ENCODE results near the gene SLC8B1. TPM values are rescaled to one million over a fixed set of nuclear protein-coding genes. Genes with fewer than 3 reads are reported as not detected.
"Not testable (repeated sequence)": the region's sequence is repeated elsewhere in the genome, so short reads cannot be mapped to it uniquely, and the experiment has no call there.

Gene SLC8B1
- polyA plus RNA-seq, 10 donors, result 9.8 to 17.8 (median 13.5) TPM

DNA sequence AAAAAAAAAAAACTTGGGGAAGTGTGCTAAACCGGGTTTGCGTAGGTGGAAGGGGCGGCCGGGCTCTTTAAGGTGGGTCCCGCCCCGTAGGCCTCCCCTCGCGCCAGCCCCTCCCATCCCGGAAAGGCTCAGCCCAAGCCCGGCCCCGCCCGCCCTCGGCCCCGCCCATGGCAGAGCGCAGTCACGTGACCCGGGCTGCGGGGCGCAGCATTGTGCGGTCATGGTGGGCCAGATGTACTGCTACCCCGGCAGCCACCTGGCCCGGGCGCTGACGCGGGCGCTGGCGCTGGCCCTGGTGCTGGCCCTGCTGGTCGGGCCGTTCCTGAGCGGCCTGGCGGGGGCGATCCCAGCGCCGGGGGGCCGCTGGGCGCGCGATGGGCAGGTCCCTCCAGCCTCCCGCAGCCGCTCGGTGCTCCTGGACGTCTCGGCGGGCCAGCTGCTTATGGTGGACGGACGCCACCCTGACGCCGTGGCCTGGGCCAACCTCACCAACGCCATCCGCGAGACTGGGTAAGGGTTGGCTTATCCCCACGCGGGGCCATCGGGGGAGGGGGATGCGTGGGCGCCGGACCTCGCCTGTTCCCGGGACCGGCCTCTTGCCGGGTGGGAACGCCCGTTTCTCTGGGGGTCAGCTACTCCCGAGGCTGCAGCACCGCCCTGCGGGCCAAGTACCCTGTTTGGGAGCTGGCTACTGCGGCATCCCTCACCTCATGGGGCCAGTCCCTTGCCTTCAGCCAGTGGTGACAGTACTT, 23.6 kb upstream of the SLC8B1 start, which contains the start of gene PLBD2:
PLBD2 (plus strand) TSS at position 207 of the 752 bp plus-strand sequence; CDS start at position 221, 14 bp downstream.
- peak; percentile 92 to 96 (median 94) for DNase-seq

DNA sequence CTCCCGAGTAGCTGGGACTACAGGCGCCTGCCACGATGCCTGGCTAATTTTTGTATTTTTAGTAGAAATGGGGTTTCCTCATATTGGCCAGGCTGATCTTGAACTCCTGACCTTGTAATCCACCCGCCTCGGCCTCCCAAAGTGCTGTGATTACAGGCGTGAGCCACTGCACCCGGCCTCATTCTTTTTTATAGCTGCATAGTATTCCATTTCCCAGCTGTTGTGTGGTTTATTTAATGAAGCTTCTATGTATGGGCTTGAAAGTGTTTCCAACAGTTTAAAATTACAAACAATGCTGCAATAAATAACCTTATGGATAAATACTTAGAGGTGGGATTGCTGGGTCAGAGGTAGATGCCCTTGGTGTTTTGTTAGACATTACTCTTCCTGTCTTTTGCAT, 19.3 kb upstream of the SLC8B1 start:
- DNase-seq, result not testable (repeated sequence)

DNA sequence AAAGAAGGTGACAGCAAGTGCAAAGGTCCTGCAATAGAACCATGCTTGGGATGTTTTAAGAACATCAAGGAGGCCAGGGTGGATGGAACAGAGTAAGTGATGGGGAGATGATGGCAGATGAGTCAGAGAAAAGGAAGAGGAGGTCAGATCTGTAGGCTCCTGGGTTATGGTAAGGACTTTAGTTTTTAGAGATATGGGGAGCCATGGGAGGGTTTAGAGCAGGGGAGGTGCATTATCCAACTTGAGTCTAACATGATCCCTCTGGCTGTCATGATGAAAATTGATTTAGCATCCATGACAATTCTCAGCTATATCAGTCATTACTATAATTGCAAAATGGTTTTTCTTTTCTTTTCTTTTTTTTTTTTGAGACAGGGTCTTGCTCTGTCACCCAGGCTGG, 16.2 kb upstream of the SLC8B1 start:
- no peak for DNase-seq

DNA sequence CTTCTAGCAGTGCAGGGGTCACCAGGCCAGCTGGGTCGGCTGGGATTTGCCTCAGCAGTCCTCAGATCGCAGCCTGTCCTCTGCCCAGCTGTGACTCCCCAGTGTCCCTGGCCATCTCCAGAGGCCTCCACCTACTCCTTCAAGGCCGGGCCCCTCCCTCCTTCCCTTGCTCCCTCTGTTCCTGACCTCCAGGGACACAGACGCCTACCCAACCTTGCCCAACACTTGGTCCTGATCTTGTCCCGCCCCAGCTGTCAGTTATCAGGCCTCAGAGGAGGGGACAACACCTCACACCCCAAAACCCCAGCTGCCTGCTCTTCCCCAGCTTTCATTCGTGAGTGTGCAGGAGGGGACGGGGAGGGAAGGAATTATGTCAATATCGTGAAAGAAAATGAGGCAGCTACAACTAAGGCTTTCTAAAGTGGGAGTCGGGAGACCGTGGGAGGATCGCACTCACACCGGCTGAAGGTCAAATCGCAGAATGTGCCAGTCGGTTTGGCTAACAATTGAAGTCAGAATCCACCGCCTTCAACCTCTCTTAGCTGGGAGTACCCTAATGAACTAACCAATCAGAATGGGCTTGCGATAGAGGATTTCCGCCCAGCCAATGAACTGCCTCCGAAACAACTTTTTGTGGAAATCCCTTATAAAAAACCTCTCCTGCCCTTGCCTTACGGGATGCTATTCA, 14.1 kb upstream of the SLC8B1 start:
- no peak for DNase-seq

DNA sequence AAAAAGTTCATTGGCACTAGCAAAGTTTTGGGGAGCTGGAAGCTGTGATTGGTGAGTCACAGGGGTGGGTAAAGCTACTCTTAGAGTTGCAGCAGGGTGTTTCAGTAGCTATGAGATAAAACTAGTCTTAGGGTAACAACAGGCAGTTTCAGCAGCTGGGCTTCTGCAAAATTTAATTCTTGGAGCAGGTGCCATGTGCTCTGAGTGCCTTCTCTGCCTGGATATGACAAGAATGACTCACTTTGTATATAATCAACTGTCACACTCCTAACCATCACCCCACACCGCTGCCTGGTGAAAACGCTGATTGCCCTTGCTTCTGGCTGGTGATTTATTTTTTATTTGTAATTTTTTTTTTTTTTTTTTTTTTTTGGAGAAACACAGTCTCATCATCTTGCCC, 13.0 kb upstream of the SLC8B1 start:
- DNase-seq, result no peak

DNA sequence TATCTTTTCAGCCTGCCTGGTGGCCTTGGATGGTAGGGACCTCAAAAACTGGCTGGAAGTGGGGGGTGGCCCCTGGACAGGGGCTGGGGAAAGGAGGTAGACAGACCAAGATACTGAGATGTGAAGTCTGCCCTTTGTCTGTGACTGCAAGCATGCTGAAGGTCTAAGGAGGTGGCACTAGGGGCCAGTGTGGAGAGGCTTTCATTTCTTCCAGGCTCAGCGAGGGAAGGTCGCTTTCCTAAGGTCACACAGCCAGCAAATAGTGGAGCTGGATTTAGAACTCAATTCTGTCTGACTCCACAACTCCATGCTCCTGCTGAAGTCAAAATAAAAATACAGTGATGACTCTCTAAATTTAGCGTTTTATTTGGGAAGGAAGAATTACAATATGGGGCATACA, 12.2 kb upstream of the SLC8B1 start:
- DNase-seq, result no peak

DNA sequence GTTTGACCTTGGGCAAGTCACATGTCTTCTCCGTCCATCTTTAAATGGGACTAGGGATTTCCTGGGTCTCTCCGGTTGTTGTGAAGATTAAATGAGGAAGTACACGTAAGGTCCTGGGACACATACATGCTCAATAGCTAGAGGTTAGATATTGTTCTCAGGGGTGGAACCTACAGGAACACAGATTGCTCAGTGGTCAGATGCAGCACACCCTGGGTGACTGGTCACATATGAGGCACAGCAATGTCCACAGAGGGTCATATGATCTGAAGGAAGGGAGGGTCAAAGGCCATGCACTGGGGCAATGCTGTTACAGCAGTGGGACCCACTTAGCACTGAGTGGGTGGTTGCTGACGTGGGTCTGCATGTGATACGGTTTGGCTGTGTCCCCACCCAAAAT, 11.4 kb upstream of the SLC8B1 start:
- no peak for DNase-seq

DNA sequence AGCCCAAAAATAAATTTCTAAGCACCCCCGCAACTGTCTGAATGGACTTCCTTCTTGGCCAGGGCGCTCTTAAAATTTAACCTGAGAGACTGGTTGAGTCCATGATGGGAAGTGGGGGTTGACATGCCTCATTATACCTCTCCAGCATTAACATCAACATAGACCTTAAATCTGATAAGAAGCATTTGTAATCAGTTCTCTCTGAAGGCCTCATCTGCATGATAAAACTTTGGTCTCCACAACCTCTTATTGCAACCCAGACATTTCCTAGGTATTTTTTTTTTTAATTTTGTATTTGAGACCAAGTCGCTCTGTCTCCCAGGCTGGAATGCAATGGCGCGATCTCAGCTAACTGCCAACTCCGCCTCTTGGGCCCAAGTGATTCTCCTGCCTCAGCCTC, 10.4 kb upstream of the SLC8B1 start:
- no peak for DNase-seq

DNA sequence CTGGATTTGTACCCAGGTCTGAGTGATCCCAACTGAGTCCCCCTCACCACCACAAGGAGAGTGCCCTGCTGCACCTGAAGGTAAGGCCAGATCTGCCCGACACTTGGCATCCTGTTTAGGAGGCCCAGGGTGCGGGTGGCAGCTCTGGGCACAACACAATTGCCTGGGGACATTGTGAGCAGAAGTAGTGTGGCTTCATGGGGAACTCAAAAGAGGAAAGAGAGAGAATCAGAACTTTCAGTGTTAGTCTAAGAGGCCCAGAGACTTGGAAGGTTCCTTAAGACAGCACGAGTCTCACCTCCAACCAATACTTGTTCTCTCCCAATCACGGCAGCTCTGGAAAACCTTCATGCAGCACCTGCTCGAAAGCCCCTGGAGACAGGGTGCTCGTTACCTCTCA, 6.6 kb upstream of the SLC8B1 start:
- no peak for DNase-seq

DNA sequence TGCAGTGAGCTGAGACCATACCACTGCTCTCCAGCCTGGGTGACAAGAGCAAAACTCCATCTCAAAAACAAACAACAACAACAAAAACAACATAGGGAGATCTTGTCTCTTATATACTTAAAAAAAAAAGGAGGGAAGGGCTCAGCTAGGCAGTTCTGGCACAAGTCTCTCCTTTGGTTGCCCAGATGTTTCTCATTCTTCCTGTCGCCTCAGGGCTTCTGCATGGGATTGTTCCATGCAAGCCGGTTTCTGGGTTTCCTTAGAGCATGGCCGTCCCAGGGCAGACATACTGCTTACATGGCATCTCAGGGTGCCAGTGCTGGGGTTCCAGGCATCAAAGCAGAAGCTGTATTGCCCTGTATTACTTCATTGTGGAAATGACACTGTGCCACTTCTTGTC, 5.2 kb upstream of the SLC8B1 start:
- DNase-seq, result no peak

DNA sequence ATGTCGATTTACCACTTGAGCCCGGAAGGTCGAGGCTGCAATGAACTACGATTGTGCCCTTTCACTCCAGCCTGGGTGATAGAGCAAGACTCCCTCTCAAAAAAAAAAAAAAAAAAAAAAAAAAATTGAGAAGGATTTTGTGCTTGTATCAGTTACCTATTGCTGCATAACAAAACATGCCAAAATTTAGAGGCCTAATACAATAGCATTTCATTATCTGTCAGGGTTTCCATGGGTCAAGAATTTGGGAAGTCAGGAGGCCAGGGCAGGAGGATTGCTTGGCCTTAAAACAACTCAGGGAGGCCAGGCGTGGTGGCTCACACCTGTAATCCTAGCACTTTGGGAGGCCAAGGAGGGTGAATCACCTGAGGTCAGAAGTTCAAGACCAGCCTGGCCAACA, 4.6 kb upstream of the SLC8B1 start:
- no peak for DNase-seq

DNA sequence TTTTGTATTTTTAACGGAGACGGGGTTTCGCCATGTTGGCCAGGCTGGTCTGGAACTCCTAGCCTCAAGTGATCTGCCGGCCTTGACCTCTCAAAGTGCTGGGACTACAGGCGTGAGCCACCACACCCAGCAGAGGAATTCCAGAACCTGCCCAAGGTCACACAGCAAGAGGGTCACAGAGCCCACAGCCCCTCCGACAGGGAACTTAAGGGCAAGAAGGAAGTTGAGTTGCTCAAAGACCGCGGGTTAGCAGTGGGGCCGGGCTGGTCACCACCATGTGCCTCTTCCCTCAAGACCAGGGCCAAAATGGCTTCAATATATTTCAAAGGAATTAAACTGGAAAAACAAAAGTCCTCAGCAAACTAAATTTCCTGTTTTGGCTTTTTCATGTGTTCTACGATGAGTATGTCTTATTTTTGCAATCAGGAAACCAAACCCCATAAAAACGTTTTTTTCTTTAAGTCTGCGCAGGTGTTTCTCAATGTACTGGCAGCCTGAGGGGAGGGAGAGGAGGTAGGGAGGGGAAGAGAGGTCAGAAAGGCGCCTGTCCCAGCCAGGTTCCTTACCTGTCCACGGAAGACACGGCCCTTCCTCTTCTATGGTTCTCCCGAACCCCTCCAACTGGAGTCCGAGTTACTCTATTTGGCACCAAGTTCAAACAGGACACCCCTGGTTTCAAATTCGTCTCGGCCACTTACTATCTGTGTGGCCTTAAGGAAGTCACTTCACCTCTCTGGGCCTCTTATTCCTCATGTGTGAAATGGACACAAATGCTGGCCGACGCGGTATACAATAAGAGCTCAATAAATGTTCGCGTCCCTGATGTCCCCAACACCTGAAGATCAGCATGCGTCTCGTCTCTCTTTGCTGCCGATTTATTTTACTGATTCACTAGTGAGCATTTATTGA, 778 bp downstream of the SLC8B1 start:
- peak in 1 of 3 donors; percentile 34 for DNase-seq

DNA sequence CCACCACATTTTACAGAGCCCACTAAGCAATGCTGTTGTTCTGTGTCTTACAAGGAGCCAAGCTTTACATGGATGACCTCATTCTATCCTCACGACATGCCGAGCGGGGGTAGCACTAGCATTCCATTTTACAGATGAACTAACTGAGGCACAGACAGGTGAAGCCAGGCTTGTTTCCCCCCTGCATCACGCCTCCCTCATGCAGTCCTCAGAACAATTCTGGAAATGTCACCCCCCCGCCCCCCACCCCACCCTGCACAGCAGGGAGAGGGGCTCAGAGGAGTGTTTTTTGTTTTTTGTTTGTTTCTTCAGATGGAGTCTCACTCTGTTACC, 1.5 kb downstream of the SLC8B1 start:
- no peak for DNase-seq

DNA sequence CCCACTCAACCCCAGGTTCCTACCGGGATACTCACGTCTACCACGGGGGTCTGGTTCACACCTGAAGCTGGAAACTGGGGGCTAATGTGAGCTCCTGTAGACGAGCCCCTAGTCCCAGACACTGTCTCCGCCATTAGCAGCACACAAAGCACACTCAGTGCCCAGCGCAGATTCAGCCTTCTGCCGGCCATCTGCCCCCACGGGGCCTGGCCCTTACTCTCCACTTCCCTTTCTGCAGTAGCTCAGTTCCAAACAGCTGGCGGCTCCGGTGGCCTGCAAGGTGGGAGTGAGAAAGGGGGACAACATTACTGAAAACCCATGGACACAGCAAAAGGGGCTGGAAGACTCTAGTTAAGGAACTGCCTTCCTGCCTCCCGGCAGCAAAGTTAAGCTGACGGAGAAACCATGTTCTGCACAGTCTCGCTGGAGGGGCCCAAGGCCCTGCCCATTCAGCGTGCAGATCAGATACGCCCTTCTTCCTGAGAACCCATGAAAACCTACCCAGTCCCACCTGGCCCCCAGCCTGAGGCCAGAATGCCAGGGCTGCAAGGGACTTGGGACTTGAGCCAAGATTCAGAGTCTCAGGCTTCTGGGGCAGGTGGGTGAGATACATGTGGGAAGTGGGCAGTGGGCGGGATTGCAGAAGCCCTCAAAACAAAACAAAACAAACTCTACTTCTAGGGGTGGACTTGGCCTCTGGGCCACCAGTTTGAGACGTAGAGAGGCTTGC, 2.1 kb downstream of the SLC8B1 start:
- peak in 1 of 3 donors; percentile 30 for DNase-seq

DNA sequence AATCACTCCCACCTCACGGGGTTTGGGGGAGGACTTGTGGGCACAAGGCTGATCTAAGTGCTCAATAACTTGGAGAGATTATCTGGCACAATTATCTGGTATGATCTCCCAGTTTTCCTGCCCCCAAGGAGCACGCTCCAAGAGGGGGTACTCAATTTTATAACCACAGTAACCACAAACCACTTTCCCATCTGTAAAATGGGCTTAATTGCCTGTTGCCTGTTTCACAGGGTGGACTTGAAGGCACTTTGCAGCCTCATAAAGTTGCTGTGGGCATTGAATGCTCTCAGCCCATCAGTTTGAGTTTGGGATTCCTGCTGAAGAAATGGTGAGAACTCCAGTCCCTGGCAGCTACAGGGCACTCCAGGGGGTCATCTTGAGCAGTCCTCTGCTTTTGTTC, 4.4 kb downstream of the SLC8B1 start:
- no peak for DNase-seq

DNA sequence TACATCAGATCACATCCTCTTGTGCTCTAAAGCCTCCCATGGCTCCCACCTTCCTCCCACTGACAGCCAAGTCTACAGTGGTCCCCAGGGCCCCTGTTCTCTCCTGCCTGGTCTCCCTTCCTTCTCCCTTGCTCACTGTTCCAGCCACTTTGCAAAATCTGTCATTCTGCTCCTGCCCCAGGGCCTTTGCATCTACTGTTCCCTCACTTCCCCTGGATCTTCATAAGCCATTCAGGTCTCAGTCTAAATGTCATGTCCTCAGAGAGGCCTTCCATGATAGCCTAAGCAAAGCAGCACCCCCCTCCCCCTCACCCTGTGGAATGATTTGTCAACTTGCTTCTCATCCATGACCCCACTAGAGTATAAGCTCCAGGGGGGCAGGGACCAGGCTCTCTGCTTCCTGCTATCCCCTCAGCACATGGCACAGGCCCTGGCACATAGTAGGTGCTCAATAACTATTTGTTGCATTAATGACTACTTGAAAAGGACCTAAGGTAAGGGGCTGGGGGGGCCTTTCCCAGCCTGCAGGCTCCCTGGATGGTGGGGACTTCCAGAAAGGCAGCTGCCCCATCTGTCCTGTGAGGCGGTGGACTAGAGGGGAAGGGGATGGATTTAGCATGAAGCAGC, 5.0 kb downstream of the SLC8B1 start:
- no peak for DNase-seq

DNA sequence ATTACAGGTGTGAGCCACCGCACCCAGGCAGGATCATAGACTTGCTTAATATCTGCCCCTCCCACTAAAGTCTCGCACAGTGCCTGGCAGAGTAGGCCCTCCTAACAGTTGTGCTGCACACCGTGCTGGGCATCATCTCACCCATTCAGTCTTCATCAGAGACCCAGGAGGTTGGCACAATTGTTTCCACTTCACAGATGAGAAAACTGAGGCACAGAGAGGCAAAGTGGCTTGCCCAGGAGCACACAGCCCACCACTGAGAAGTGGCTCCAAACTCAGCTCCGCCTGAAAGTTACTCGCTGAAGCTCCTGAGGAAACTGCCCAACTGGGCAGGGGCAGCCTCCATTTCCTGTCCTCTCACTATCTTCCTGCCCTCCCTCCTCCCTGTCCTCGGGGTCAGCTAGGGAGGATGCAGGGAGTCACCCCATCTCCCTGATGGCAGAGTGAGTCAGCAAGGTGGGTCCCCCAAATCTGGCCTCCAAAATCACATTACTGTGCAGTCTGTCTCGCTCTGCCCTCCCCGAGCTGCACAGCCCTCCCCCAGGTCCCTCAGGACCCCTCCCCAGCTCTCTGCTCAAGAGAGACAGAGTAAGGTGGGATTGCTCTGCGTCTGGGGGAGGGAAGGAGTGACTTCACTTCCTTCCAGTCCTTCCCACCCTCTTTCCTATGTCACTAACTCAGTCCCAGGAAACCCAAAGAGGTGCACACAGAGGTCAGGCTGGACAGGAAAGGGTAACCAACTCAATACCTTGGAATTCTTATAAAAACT, 5.7 kb downstream of the SLC8B1 start:
- no peak for DNase-seq

DNA sequence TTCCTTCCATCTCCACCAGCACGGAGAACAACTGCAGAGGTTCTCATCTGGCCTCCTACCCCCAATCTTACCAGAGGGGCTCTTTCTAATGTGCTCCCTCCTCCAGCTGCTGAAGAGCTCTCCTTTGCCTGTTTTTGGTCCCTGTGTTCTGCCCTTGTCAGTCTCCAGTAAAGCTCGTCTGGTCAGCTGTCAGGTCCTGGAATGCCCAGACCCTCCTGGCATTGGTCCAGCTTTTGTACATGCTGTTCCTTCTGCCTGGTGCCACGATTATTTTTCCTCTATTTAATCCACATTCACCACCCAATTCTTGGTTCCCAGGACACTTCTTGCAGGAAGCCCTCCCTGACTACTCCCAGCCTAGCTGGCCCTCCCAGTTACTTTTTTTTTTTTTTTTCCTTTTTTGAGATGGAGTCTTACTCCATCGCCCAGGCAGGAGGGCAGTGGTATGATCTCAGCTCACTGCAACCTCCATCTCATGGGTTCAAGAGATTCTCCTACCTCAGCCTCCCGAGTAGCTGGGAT, 6.5 kb downstream of the SLC8B1 start:
- DNase-seq, result no peak

DNA sequence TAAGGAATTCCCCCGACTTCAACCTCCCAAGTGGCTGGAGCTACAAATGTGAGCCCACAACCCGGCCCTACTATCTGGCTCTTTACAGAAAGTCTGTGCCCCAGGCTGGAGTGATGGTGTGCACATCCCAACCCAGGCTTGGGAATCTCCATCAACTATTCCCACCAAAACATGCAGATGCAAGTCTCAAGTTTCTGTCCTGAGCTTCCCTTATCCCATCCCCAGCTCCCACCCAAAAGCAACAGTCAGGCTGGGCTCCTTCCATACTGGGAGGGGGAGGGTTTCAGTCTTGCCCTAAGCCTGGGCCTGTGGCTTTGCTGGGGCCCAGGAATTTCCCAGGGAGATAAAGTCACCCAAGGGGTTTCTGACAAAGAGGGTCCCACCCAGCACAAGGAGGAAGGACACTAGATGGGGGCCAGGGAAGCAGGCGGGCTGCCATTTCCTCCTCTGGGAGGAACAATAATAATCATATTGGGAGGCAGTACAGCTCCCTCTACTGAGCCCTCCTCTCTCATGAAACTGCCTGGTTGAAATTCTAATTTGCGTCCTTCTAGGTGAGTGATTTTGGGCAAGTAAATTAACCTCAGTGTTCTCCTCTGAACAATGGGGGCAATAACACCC, 8.0 kb downstream of the SLC8B1 start:
- peak in 2 of 3 donors; percentile 40 to 72 for DNase-seq

DNA sequence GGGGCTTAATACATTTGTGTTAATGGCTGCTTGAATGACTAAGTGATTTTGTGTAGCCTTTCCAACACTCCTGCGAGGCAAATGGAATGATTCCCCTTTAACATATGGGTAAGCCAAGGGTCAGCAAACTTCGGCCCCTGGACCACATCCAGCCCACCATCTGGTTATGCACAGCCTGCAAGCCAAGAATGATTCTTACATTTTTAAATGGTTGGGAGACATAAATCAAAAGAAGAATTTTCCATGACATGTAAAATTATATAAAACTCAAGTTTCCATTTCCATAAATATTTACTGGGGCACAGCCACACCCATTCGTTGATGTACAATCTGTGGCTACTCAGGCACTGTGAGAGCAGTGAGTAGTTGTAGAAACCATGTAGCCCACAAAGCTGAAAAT, 9.0 kb downstream of the SLC8B1 start:
- peak; percentile 68 to 93 (median 88) for DNase-seq
